NCI-H1417 treated with DMSO at 0.1 percent for 48 hours (cell line): ENCODE measurements around the gene MRGPRD.

Experiments
- DNase-seq: peaks from one replicate; lab custom pipeline; 2025; lab: John Stamatoyannopoulos, UW

Gene MRGPRD

GRCh38 chr11:68930991-68931855 is 49.6 kb downstream of the MRGPRD start:
- no peak for DNase-seq
